Ishikawa (cell line): ENCODE results near the gene DNMT3A.

Experiments
- CEBPB ChIP-seq: IDR thresholded peaks from 2 replicates; pipeline ENCODE4 v1.6.1; 2012
- CREB1 ChIP-seq: IDR thresholded peaks from 2 replicates; pipeline ENCODE4 v1.6.1; 2012; ENCODE audit warnings: low read depth
- FOXM1 ChIP-seq: IDR thresholded peaks from 2 replicates; pipeline ENCODE4 v1.6.1; 2012; ENCODE audit warnings: low read depth, borderline replicate concordance
- RAD21 ChIP-seq: IDR thresholded peaks from 2 replicates; pipeline ENCODE4 v1.6.1; 2012; ENCODE audit warnings: low read depth
- TAF1 ChIP-seq: IDR thresholded peaks from 2 replicates; pipeline ENCODE4 v1.6.1; 2012; ENCODE audit warnings: low read depth, mild to moderate bottlenecking
- TCF12 ChIP-seq: IDR thresholded peaks from 2 replicates; pipeline ENCODE4 v1.6.1; 2012; ENCODE audit warnings: low read depth
- YY1 ChIP-seq: IDR thresholded peaks from 2 replicates; pipeline ENCODE4 v1.6.1; 2012; ENCODE audit warnings: low read depth
- ZBTB7A ChIP-seq: IDR thresholded peaks from 2 replicates; pipeline ENCODE4 v1.6.1; 2012; ENCODE audit warnings: low read depth
- TF ChIP-seq, protein P1 (sequence below): IDR thresholded peaks from 2 replicates; pipeline ENCODE4 v1.6.1; 2012; ENCODE audit warnings: low read depth, mild to moderate bottlenecking
- TF ChIP-seq, protein P2 (sequence below): IDR thresholded peaks from 2 replicates; pipeline ENCODE4 v1.6.1; 2012
- TF ChIP-seq, protein P3 (sequence below): IDR thresholded peaks from 2 replicates; pipeline ENCODE4 v1.6.1; 2012

DNA sequence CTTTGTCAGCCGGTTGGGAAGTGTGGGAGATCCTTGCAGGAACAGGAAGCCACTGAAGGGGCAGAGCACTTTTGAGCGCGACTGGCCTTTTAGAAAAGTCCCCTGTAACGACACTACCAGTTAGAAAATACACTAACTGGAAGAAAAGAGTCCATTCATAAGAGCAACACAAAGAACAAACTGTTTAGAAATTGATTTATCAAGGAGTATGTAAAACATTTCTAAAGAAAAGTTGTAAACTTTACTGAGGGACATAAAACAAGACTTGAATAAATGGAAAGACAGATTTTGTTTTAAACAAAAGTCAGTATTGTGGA, 143.6 kb downstream of the DNMT3A start:
- TF ChIP-seq CREB1 (no peak), YY1 (no peak), CEBPB (no peak), TCF12 (no peak), ZBTB7A (no peak), RAD21 (no peak), TAF1 (no peak), FOXM1 (no peak)
- TF ChIP-seq, protein P1, sequence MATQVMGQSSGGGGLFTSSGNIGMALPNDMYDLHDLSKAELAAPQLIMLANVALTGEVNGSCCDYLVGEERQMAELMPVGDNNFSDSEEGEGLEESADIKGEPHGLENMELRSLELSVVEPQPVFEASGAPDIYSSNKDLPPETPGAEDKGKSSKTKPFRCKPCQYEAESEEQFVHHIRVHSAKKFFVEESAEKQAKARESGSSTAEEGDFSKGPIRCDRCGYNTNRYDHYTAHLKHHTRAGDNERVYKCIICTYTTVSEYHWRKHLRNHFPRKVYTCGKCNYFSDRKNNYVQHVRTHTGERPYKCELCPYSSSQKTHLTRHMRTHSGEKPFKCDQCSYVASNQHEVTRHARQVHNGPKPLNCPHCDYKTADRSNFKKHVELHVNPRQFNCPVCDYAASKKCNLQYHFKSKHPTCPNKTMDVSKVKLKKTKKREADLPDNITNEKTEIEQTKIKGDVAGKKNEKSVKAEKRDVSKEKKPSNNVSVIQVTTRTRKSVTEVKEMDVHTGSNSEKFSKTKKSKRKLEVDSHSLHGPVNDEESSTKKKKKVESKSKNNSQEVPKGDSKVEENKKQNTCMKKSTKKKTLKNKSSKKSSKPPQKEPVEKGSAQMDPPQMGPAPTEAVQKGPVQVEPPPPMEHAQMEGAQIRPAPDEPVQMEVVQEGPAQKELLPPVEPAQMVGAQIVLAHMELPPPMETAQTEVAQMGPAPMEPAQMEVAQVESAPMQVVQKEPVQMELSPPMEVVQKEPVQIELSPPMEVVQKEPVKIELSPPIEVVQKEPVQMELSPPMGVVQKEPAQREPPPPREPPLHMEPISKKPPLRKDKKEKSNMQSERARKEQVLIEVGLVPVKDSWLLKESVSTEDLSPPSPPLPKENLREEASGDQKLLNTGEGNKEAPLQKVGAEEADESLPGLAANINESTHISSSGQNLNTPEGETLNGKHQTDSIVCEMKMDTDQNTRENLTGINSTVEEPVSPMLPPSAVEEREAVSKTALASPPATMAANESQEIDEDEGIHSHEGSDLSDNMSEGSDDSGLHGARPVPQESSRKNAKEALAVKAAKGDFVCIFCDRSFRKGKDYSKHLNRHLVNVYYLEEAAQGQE = no peak
- TF ChIP-seq, protein P2, sequence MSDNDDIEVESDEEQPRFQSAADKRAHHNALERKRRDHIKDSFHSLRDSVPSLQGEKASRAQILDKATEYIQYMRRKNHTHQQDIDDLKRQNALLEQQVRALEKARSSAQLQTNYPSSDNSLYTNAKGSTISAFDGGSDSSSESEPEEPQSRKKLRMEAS = no peak
- TF ChIP-seq, protein P3, sequence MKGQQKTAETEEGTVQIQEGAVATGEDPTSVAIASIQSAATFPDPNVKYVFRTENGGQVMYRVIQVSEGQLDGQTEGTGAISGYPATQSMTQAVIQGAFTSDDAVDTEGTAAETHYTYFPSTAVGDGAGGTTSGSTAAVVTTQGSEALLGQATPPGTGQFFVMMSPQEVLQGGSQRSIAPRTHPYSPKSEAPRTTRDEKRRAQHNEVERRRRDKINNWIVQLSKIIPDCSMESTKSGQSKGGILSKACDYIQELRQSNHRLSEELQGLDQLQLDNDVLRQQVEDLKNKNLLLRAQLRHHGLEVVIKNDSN = no peak
